Head of caudate nucleus (tissue), 42 donors: ENCODE data around the gene LRRC70.
"Not testable (repeated sequence)": the region's sequence is repeated elsewhere in the genome, so short reads cannot be mapped to it uniquely, and the experiment has no call there.

ENCODE experiments used
- DNase-seq, 42 donors: peaks; one replicate each; pipeline versions ENCODE4 v3.0.0 to v3.0.0-alpha.2; 2020 to 2021; ENCODE audit warnings: mixed read lengths in 7 of 42
- intact Hi-C: fragments of 100-400 bp; cut with DNase I; formaldehyde crosslinking; loops from one replicate; pipeline ENCODE4 v1.15.0; 2022

Gene LRRC70

GRCh38 chr5:62600560-62601252 lies 22.1 kb downstream of the LRRC70 start:
- DNase-seq: no peak
- intact Hi-C loops: no loop called here

- intact Hi-C loops: no loop called here
- no peak for DNase-seq
Measured at GRCh38 chr5:62603934-62604333, 25.3 kb downstream of the LRRC70 start.

- DNase-seq: no peak
- intact Hi-C loops: no loop called here
Measured at GRCh38 chr5:62605638-62606037, 27.0 kb downstream of the LRRC70 start.

- DNase-seq: no peak
- intact Hi-C loops: no loop called here
Measured at GRCh38 chr5:62606878-62607277, 28.3 kb downstream of the LRRC70 start.

GRCh38 chr5:62607615-62608014 lies 29.0 kb downstream of the LRRC70 start:
- intact Hi-C loops: no loop called here

GRCh38 chr5:62608529-62609511 lies 30.2 kb downstream of the LRRC70 start:
- peak in 1 of 42 donors; percentile 8 for DNase-seq

More at GRCh38 chr5:62607615-62608014, 29.0 kb downstream of the LRRC70 start:
- no peak for DNase-seq

GRCh38 chr5:62614355-62614754 lies 35.7 kb downstream of the LRRC70 start:
- DNase-seq: no peak
- intact Hi-C loops: no loop called here

More at GRCh38 chr5:62608529-62609511, 30.2 kb downstream of the LRRC70 start:
- intact Hi-C loops: no loop called here

- intact Hi-C loops: no loop called here
- no peak for DNase-seq
Measured at GRCh38 chr5:62616615-62617277, 38.1 kb downstream of the LRRC70 start.

- DNase-seq: no peak
- intact Hi-C loops: no loop called here
Measured at GRCh38 chr5:62617943-62618342, 39.3 kb downstream of the LRRC70 start.

GRCh38 chr5:62620761-62621160 lies 42.1 kb downstream of the LRRC70 start:
- intact Hi-C loops: no loop called here
- DNase-seq: no peak

- intact Hi-C loops: no loop called here
- DNase-seq: no peak
Measured at GRCh38 chr5:62621280-62621679, 42.7 kb downstream of the LRRC70 start.

GRCh38 chr5:62623271-62623670 lies 44.7 kb downstream of the LRRC70 start:
- DNase-seq: no peak
- intact Hi-C loops: no loop called here

GRCh38 chr5:62624436-62624835 lies 45.8 kb downstream of the LRRC70 start:
- intact Hi-C loops: not testable (repeated sequence)

GRCh38 chr5:62626534-62626933 lies 47.9 kb downstream of the LRRC70 start:
- intact Hi-C loops: no loop called here
- no peak for DNase-seq

More at GRCh38 chr5:62624436-62624835, 45.8 kb downstream of the LRRC70 start:
- not testable (repeated sequence) for DNase-seq

GRCh38 chr5:62627121-62627520 lies 48.5 kb downstream of the LRRC70 start:
- intact Hi-C loops: no loop called here
- peak in 2 of 42 donors; percentile 38 to 42 for DNase-seq

GRCh38 chr5:62627901-62628300 lies 49.3 kb downstream of the LRRC70 start:
- peak in 1 of 42 donors; percentile 38 for DNase-seq
- intact Hi-C loops: no loop called here
